Kidney epithelial cell (primary cell): Measurements from ENCODE around the gene TMPRSS5. TPM values are rescaled to one million over a fixed set of nuclear protein-coding genes. Genes with fewer than 3 reads are reported as not detected.

ENCODE experiments used
- DNase-seq: peaks from one replicate; pipeline ENCODE4 v3.0.0-alpha.2; 2010; ENCODE audit warnings: low read depth
- H3K27me3 ChIP-seq: 2 replicates; pipeline ENCODE4 v1.6.0; 2011; ENCODE audit warnings: low read length; ENCODE audit not compliant: control insufficient read depth, insufficient read depth
- H3K36me3 ChIP-seq: 2 replicates; pipeline ENCODE4 v1.5.1; 2011; ENCODE audit warnings: low read length; ENCODE audit not compliant: control insufficient read depth, insufficient read depth
- H3K4me3 ChIP-seq: 2 replicates; pipeline ENCODE4 v1.5.1; 2011; ENCODE audit warnings: low read depth, mild to moderate bottlenecking, control low read depth, low read length
- total RNA-seq: library from RNA; depleted of rRNA; stranded (reverse); fragments of >200 nt; gene quantifications from 2 replicates; pipeline ENCODE4 v1.2.3, GENCODE V29; 2015
- TF ChIP-seq, protein P1 (sequence below): IDR thresholded peaks from 2 replicates; pipeline ENCODE4 v1.5.1; 2011; ENCODE audit warnings: mild to moderate bottlenecking, moderate library complexity, low read length, control low read depth, inconsistent platforms; ENCODE audit not compliant: insufficient read depth, poor library complexity, severe bottlenecking

The TMPRSS5 gene
- total RNA-seq, 1 donor from 2014 or later = not detected

DNA sequence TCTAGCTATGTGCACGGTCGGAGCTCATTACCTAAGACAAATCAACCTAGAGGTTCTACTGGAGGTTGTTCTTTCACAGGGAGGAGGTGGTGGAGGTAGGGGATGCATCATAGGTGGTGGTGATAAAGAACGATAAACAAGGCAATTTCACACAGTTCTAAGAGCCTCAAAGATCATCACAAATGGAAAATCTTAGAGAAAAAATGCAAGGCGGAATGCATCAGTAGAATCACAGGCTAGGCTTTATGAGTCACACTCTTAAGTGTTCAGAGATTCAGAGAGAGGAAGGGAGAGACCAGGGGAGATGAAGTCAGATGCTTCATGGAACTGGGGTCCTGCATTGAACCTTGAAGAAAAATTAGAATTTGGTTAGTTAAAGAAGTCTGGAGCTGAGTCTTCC lies 58.3 kb downstream of the TMPRSS5 start:
- TF ChIP-seq, protein P1, sequence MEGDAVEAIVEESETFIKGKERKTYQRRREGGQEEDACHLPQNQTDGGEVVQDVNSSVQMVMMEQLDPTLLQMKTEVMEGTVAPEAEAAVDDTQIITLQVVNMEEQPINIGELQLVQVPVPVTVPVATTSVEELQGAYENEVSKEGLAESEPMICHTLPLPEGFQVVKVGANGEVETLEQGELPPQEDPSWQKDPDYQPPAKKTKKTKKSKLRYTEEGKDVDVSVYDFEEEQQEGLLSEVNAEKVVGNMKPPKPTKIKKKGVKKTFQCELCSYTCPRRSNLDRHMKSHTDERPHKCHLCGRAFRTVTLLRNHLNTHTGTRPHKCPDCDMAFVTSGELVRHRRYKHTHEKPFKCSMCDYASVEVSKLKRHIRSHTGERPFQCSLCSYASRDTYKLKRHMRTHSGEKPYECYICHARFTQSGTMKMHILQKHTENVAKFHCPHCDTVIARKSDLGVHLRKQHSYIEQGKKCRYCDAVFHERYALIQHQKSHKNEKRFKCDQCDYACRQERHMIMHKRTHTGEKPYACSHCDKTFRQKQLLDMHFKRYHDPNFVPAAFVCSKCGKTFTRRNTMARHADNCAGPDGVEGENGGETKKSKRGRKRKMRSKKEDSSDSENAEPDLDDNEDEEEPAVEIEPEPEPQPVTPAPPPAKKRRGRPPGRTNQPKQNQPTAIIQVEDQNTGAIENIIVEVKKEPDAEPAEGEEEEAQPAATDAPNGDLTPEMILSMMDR = no peak
- peaks cover 2% of the 10 kb centered on the region for H3K27me3 ChIP-seq
- no peaks in the 10 kb centered on the region for H3K36me3 ChIP-seq
- H3K4me3 ChIP-seq = no peak overlapping the region
- DNase-seq = no peak

DNA sequence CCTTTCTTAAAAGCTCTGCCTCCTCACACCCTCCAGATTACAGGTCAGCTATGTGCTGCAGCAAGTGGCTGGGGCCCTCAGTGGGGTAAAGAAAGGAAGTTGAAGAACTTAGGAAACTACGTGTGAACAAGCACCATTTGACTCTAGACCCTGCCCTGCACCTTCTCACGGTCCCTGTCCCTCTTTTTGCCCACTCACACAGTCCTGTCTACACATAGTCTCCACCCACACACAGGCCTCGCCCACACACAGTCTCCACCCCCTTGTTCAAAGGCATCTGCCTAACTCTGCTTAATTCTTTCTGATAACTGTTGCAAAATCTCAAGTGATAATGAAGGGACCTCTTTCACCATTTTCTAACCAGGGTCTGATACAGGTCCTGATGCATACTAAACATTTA lies 59.0 kb downstream of the TMPRSS5 start:
- Histone ChIP-seq H3K4me3 (no peak overlapping the region), H3K36me3 (no peaks in the 10 kb centered on the region), H3K27me3 (peaks cover 3% of the 10 kb centered on the region)
- DNase-seq = no peak
- TF ChIP-seq, protein P1 = no peak

DNA sequence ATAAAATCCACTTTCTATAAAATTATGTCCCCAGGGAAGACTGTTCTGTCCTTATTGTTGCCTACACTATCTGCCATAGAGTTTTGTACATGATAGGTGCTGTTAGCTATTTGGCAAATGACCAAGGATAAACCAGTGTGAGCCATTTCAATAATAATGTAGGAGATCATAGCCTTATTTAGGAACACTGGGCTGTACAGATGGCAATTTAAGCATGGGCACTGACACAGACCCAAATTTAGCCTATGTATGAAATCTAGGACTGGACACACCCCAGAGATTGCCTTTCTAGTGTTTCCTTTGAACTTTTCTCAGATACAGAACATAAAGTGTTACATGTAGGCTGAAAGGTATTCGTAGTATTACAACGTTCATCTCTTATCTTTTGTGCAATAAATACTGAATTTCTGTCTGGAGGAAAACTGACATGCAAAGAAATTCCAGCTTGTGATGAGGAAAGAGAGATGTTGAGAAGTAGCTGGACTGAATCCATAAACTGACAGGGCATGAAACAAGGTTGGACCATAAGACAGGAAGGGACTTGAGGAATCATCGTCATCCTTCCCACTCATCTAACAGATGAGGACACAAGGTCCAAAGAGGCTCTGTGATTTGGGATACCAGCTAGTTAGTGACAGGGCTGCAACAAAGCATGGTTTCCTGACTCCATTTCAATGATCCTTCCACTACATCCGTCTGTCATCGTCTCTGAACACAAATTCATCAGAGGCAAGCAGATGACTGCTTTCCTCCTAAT lies 60.3 kb downstream of the TMPRSS5 start:
- no peaks in the 10 kb centered on the region for H3K36me3 ChIP-seq
- no peak for DNase-seq
- H3K4me3 ChIP-seq = no peak overlapping the region
- TF ChIP-seq, protein P1 = no peak
- peaks cover 3% of the 10 kb centered on the region for H3K27me3 ChIP-seq

- no peaks in the 10 kb centered on the region for H3K36me3 ChIP-seq
- TF ChIP-seq, protein P1 = no peak
- no peak for DNase-seq
- no peak overlapping the region for H3K4me3 ChIP-seq
- H3K27me3 ChIP-seq = peaks cover 3% of the 10 kb centered on the region
Measured at GRCh38 chr11:113644605-113645004, 61.5 kb downstream of the TMPRSS5 start.

GRCh38 chr11:113643701-113644100 lies 62.4 kb downstream of the TMPRSS5 start:
- H3K27me3 ChIP-seq = peaks cover 3% of the 10 kb centered on the region
- TF ChIP-seq, protein P1 = no peak
- DNase-seq = no peak

DNA sequence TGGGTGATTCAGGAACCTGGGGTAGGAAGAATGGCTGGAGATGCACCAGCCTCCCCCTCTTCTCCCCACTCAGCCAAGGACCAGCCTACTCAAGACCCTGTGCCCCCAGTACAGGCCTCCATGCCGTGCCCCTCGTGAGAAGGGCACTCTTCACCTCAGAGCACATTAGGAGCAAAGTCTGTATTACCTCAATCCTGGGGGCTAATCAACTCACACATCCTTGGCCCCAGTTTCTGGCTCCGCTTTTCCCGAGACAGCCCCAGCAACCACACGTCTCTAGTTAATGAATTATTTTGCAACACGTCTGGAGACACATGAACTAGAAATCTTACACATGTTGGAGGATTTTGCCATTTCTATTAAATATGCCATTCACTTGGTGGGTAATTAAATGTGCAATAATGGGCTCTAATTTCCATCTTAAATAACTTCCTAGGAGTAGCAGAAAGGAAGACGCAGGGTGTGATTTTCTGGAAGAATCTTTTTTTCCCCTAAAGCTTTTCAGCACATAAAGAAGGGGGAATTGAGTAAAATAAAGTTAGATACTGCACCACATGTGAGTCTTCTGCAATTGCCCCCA lies 63.0 kb downstream of the TMPRSS5 start:
- no peak for DNase-seq
- Histone ChIP-seq H3K27me3 (peaks cover 3% of the 10 kb centered on the region), H3K4me3 (no peak overlapping the region), H3K36me3 (no peaks in the 10 kb centered on the region)
- TF ChIP-seq, protein P1 = no peak

More at GRCh38 chr11:113643701-113644100, 62.4 kb downstream of the TMPRSS5 start:
- Histone ChIP-seq H3K4me3 (no peak overlapping the region), H3K36me3 (no peaks in the 10 kb centered on the region)
